ENCODE results near the gene LGALS1.

LGALS1 gene

GRCh38 chr22:37696657-37697537 lies 21.5 kb downstream of the LGALS1 start, which contains the start of gene TRIOBP:
Gene TRIOBP (plus strand): TSS chr22:37697048. CDS start chr22:37701366, 4,318 bp downstream.
- peak within 1 kb of the TSS; percentile 30; the same call in 1 of the 2 replicates for H3K4me3 ChIP-seq (ENCODE audit: low read depth, low read length)
- peak; percentile 54 for TF ChIP-seq CTCF (IDR thresholded peaks at IDR 0.05; ENCODE audit: low read depth, low read length)

- H3K4me3 ChIP-seq (ENCODE audit: low read depth, low read length) = no peak overlapping the region
Observed at GRCh38 chr22:37697538-37697835, 22.1 kb downstream of the LGALS1 start.

GRCh38 chr22:37701141-37701786 lies 25.8 kb downstream of the LGALS1 start:
- no peak overlapping the region for H3K4me3 ChIP-seq (ENCODE audit: low read depth, low read length)
- no peak for TF ChIP-seq CTCF (IDR thresholded peaks at IDR 0.05; ENCODE audit: low read depth, low read length)

More at GRCh38 chr22:37697538-37697835, 22.1 kb downstream of the LGALS1 start:
- TF ChIP-seq CTCF (IDR thresholded peaks at IDR 0.05; ENCODE audit: low read depth, low read length) = no peak

- TF ChIP-seq CTCF (IDR thresholded peaks at IDR 0.05; ENCODE audit: low read depth, low read length) = no peak
- H3K4me3 ChIP-seq (ENCODE audit: low read depth, low read length) = no peak overlapping the region
Observed at GRCh38 chr22:37703906-37704305, 28.5 kb downstream of the LGALS1 start.

- TF ChIP-seq CTCF (IDR thresholded peaks at IDR 0.05; ENCODE audit: low read depth, low read length) = no peak
- no peak overlapping the region for H3K4me3 ChIP-seq (ENCODE audit: low read depth, low read length)
Observed at GRCh38 chr22:37704645-37705044, 29.2 kb downstream of the LGALS1 start.

GRCh38 chr22:37705205-37705604 lies 29.8 kb downstream of the LGALS1 start:
- TF ChIP-seq CTCF (IDR thresholded peaks at IDR 0.05; ENCODE audit: low read depth, low read length) = no peak
- H3K4me3 ChIP-seq (ENCODE audit: low read depth, low read length) = no peak overlapping the region

Data from WI38 (cell line).